ENCODE measurements around the gene RPTOR.

DNA sequence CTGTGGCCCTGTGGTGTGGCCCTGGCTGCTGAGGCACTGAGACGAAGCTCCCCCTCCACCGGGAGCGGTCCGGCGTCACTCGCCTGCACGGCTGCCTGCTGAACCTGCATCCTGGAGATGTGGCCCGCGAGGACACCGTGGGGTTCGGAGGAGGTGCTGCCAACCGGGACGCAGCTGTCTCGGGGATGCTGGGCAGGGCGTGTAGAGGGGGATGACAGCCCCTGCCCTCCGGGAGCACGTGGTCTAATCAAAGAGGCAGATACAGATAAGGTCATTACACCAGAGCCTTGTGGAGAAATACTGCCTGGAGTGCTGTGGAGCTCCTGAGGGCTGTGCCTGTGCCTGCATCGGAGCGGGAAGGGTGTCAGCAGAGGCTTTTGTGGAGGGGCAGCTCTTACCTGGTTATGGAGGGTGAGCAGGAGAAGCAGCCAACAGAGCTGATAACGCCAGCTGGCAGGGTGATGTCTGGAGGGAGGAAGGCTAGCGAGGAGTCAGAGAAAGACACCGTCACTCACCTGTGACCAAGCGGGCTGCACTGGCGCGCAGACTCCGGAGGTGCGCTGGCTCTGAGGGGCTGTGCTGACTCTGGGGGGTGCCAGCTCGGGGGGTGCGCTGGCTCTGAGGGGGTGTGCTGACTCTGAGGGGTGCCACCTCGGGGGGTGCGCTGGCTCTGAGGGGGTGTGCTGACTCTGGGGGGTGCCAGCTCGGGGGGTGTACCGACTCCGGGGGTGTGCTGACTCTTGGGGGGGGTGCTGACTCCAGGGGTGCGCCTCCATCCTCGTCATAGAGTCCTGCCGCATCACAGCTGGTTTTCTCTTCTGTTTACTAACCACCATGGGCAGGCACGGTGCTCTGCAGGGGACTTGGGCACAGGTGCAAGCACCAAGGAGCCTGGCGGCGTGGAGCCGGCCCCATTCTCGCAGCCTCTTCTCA, 342.3 kb downstream of the RPTOR start:
- no peak for TF ChIP-seq CTCF (conservative IDR thresholded peaks at IDR 0.05; ENCODE audit: low read length)
- no peak for TF ChIP-seq EZH2phosphoT487 (IDR thresholded peaks at IDR 0.05; ENCODE audit: borderline replicate concordance, low read depth, low read length)

All from OCI-LY7 (cell line).